Stomach (tissue), 9 donors: ENCODE data around the gene VWC2. TPM values are rescaled to one million over a fixed set of nuclear protein-coding genes. Genes with fewer than 3 reads are reported as not detected.

Experiments
- DNase-seq, 2 donors: peaks; one replicate each; pipeline versions ENCODE4 v3.0.0 to v3.0.0-alpha.2; 2013 to 2019
- H3K27ac ChIP-seq, 5 donors: fragments of 200-600 bp in 4 of 5; sonication (generic) in 4 of 5; one replicate each; pipeline ENCODE4 v1.5.1; 2013 to 2019; ENCODE audit warnings: mild to moderate bottlenecking in 1 of 5, moderate library complexity in 1 of 5
- H3K27me3 ChIP-seq, 3 donors: fragments of 200-600 bp; sonication (generic); one replicate each; pipeline ENCODE4 v1.5.1; 2017 to 2019; ENCODE audit warnings: mixed run types in 1 of 3
- H3K36me3 ChIP-seq, 4 donors: fragments of 200-600 bp; sonication (generic); 1 replicate in 3 of 4; 2 replicates in 1 of 4; pipeline ENCODE4 v1.5.1; 2016 to 2019
- H3K4me1 ChIP-seq, 4 donors: fragments of 200-600 bp; sonication (generic); one replicate each; pipeline ENCODE4 v1.5.1; 2016 to 2019
- H3K4me3 ChIP-seq, 4 donors: fragments of 200-600 bp; sonication (generic) in 3 of 4; one replicate each; pipeline ENCODE4 v1.5.1; 2016 to 2019; ENCODE audit warnings: mild to moderate bottlenecking in 1 of 4
- H3K9me3 ChIP-seq, 4 donors: fragments of 200-600 bp; sonication (generic); one replicate each; pipeline ENCODE4 v1.5.1; 2016 to 2019
- EP300 ChIP-seq: sonication (generic); formaldehyde crosslinking; IDR thresholded peaks from one replicate; pipeline ENCODE4 v1.6.1; 2017; ENCODE audit warnings: antibody characterized with exemption
- POLR2A ChIP-seq, 4 donors: fragments of 450-650 bp; IDR thresholded peaks; one replicate each; pipeline ENCODE4 v1.6.1; 2016; ENCODE audit warnings: antibody characterized with exemption in 4 of 4, control low read depth in 2 of 4, mild to moderate bottlenecking in 1 of 4, moderate library complexity in 1 of 4
- POLR2AphosphoS5 ChIP-seq, 3 donors: sonication (generic); formaldehyde crosslinking; IDR thresholded peaks; one replicate each; pipeline ENCODE4 v1.6.1; 2016; ENCODE audit warnings: antibody characterized with exemption in 3 of 3
- WGBS, 5 donors: extraction: QIAGEN DNeasy Blood & Tissue Kit in 3 of 5; methylation state at CpG; one replicate each; pipeline versions ENCODE4 v1.1.5 to v1.1.7; 2013 to 2018; 5-methylcytosine and 5-hydroxymethylcytosine counted together
- intact Hi-C: fragments of 100-400 bp; cut with DNase I; formaldehyde crosslinking; loops from one replicate; pipeline ENCODE4 v1.15.1; 2023; ENCODE audit warnings: low total_unique reads
- polyA plus RNA-seq, 3 donors: library from polyadenylated mRNA; stranded (reverse); fragments of 200-250 nt; gene quantifications; one replicate each; pipeline ENCODE4 v1.2.3, GENCODE V29; 2013
- total RNA-seq, 5 donors: library from RNA; depleted of rRNA; stranded (reverse); fragments of >200 nt; gene quantifications; one replicate each; pipeline versions ENCODE4 v1.1.0 to v1.2.3, GENCODE V29; 2014 to 2016
- TF ChIP-seq, protein P1 (sequence below), 7 experiments: fragments of 450-650 bp in 4 of 7; fragments of 200-600 bp in 3 of 7; sonication (generic) in 3 of 7; IDR thresholded peaks; one replicate each; pipeline ENCODE4 v1.5.1; 2016 to 2019; ENCODE audit warnings: antibody characterized with exemption in 7 of 7, control low read depth in 2 of 7, mild to moderate bottlenecking in 1 of 7
- donor health status: healthy with polysubstance abuse.
- donor health status: Bipolar disorder and iron deficiency.
- donor health status: healthy.

Gene VWC2
- total and polyA plus RNA-seq, 8 donors: under 0.01 to 0.45 (median 0.10) TPM; not detected in 4

GRCh38 chr7:49817279-49817678, 43.8 kb downstream of the VWC2 start:
- H3K4me3 ChIP-seq: no peak overlapping the region
- H3K36me3 ChIP-seq: no peaks in the 10 kb centered on the region
- no peaks in the 10 kb centered on the region for H3K4me1 ChIP-seq
- no peaks in the 10 kb centered on the region for H3K27me3 ChIP-seq
- no peak for TF ChIP-seq POLR2A (IDR thresholded peaks at IDR 0.05)
- TF ChIP-seq EP300: no peak
- TF ChIP-seq POLR2AphosphoS5 (IDR thresholded peaks at IDR 0.05): no peak
- TF ChIP-seq, protein P1, sequence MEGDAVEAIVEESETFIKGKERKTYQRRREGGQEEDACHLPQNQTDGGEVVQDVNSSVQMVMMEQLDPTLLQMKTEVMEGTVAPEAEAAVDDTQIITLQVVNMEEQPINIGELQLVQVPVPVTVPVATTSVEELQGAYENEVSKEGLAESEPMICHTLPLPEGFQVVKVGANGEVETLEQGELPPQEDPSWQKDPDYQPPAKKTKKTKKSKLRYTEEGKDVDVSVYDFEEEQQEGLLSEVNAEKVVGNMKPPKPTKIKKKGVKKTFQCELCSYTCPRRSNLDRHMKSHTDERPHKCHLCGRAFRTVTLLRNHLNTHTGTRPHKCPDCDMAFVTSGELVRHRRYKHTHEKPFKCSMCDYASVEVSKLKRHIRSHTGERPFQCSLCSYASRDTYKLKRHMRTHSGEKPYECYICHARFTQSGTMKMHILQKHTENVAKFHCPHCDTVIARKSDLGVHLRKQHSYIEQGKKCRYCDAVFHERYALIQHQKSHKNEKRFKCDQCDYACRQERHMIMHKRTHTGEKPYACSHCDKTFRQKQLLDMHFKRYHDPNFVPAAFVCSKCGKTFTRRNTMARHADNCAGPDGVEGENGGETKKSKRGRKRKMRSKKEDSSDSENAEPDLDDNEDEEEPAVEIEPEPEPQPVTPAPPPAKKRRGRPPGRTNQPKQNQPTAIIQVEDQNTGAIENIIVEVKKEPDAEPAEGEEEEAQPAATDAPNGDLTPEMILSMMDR (IDR thresholded peaks at IDR 0.05): no peak
- intact Hi-C loops: no loop called here
- H3K27ac ChIP-seq: no peak overlapping the region
- 58 to 71% (median 65%) methylated on average over 1 of the region's 1 CpG for WGBS, 5 donors
- H3K9me3 ChIP-seq: no peaks in the 10 kb centered on the region
- no peak for DNase-seq

- TF ChIP-seq POLR2AphosphoS5 (IDR thresholded peaks at IDR 0.05) (no peak), EP300 (no peak), POLR2A (IDR thresholded peaks at IDR 0.05) (no peak)
- TF ChIP-seq, protein P1 (IDR thresholded peaks at IDR 0.05): no peak
- Histone ChIP-seq H3K36me3 (no peaks in the 10 kb centered on the region), H3K4me3 (no peak overlapping the region), H3K9me3 (no peaks in the 10 kb centered on the region), H3K4me1 (peaks cover 0 to 11% (median 0%) of the 10 kb centered on the region in 4 donors), H3K27ac (no peak overlapping the region), H3K27me3 (no peaks in the 10 kb centered on the region)
- peak in 1 of 2 donors; percentile 17 for DNase-seq
- intact Hi-C loops: no loop called here
These were observed 47.7 kb downstream of the VWC2 start for GRCh38 chr7:49821181-49821580.

DNA sequence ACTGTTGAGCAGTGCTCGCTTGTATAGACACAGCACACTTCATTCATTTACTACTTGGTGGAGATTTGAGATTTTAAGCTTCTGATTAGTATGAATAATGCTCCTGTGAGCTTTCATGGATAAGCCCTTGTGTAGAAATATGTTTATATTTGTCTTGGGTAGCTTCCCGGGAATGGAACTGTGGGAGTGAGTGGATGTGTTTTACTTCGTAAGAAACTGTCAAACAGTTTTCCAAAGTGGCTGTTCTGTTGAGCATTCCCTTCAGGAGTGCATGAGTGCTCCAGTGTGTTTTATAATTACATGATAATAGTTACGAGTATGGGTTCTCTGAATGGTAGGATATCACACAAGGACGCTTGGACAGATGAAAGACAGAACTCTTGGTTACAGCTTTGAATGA, 49.4 kb downstream of the VWC2 start:
- H3K27me3 ChIP-seq: no peaks in the 10 kb centered on the region
- H3K4me1 ChIP-seq: peaks cover 0 to 11% (median 0%) of the 10 kb centered on the region in 4 donors
- DNase-seq: peak in 1 of 2 donors; percentile 70
- intact Hi-C loops: no loop called here
- no peak for TF ChIP-seq POLR2AphosphoS5 (IDR thresholded peaks at IDR 0.05)
- TF ChIP-seq, protein P1 (IDR thresholded peaks at IDR 0.05): no peak
- TF ChIP-seq EP300: no peak
- no peak for TF ChIP-seq POLR2A (IDR thresholded peaks at IDR 0.05)
- WGBS, 5 donors: 37 to 62% (median 52%) methylated on average over 5 of the region's 5 CpGs
- no peak overlapping the region for H3K4me3 ChIP-seq
- H3K36me3 ChIP-seq: no peaks in the 10 kb centered on the region
- peak overlapping the region in 1 of 5 donors; percentile 70 for H3K27ac ChIP-seq
- H3K9me3 ChIP-seq: no peaks in the 10 kb centered on the region

DNA sequence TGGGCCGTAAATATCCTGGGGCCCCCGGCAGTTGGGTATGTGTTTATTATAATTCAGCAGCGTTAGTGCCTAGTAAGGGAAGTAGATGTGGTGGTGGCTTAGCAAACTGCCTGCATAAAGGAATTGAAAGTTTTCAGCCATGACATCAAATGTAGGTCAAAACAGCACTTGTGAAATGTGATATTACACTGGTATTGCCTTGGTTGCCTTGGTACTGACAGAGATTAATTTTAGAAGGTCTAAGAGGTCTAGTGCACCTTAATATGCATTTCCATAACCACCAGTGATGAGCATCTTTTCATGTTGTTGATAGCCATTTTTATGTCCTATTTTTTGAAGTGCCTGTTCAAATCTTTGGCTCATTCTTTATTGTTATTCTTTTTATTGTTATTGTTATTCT, 50.1 kb downstream of the VWC2 start:
- Histone ChIP-seq H3K4me1 (peaks cover 0 to 11% (median 0%) of the 10 kb centered on the region in 4 donors), H3K9me3 (no peaks in the 10 kb centered on the region), H3K27ac (peak overlapping the region in 1 of 5 donors; percentile 70), H3K27me3 (no peaks in the 10 kb centered on the region), H3K4me3 (no peak overlapping the region), H3K36me3 (no peaks in the 10 kb centered on the region)
- WGBS, 5 donors: 76 to 86% (median 82%) methylated on average over 3 of the region's 3 CpGs
- intact Hi-C loops: no loop called here
- no peak for DNase-seq
- TF ChIP-seq POLR2AphosphoS5 (IDR thresholded peaks at IDR 0.05) (no peak), EP300 (no peak), POLR2A (IDR thresholded peaks at IDR 0.05) (no peak)
- TF ChIP-seq, protein P1 (IDR thresholded peaks at IDR 0.05): no peak
